ENCODE results near the gene RNF8. TPM values are rescaled to one million over a fixed set of nuclear protein-coding genes. Genes with fewer than 3 reads are reported as not detected.

The RNF8 gene
- total RNA-seq, 5 donors from 2014 or later (not counting 1 experiment from before 2014, with no cell fraction given), result 10.6 to 18.5 (median 15.2) TPM

GRCh38 chr6:37366910-37367309 lies 13.1 kb downstream of the RNF8 start:
- peaks cover 50% of the 10 kb centered on the region for H3K36me3 Mint-ChIP-seq

GRCh38 chr6:37368961-37369320 lies 15.2 kb downstream of the RNF8 start:
- POLR2A ChIA-PET, result no interaction called here
- no peak for DNase-seq
- ATAC-seq (replicated peaks in 1 of 4), result no peak
- CTCF ChIA-PET, result no interaction called here
- Histone ChIP-seq H3K27ac (ENCODE audit: low read length) (no peak overlapping the region), H3K36me3 (ENCODE audit: control insufficient read depth in 2 of 2, extremely low read depth in 1 of 2, insufficient read depth in 1 of 2, low read length in 1 of 2) (peaks cover 2 to 51% of the 10 kb centered on the region in 2 donors), H3K9me3 (no peaks in the 10 kb centered on the region), H3K4me1 (ENCODE audit: control insufficient read depth in 1 of 2, extremely low read depth in 1 of 2, insufficient read depth in 2 of 2, low read length in 2 of 2) (no peaks in the 10 kb centered on the region), H3K27me3 (replicated peaks in 1 of 2; ENCODE audit: control insufficient read depth in 2 of 2, extremely low read depth in 1 of 2, insufficient read depth in 2 of 2, low read length in 1 of 2) (no peaks in the 10 kb centered on the region), H3K4me3 (ENCODE audit: control insufficient read depth in 1 of 2, extremely low read depth in 1 of 2, low read length in 1 of 2) (no peak overlapping the region)
- H3K4me1 Mint-ChIP-seq, result peaks cover 3 to 8% (median 5%) of the 10 kb centered on the region in 3 donors
- peaks cover 46% of the 10 kb centered on the region for H3K36me3 Mint-ChIP-seq
- no peaks in the 10 kb centered on the region for H3K9me3 Mint-ChIP-seq
- no peak overlapping the region for H3K27ac Mint-ChIP-seq
- WGBS (ENCODE audit: insufficient coverage), result 83% methylated on average over 1 of the region's 1 CpG
- H3K27me3 Mint-ChIP-seq, result no peaks in the 10 kb centered on the region
- H3K4me3 Mint-ChIP-seq, result no peak overlapping the region

More at GRCh38 chr6:37366910-37367309, 13.1 kb downstream of the RNF8 start:
- H3K4me3 Mint-ChIP-seq, result no peak overlapping the region
- Histone ChIP-seq H3K27me3 (replicated peaks in 1 of 2; ENCODE audit: control insufficient read depth in 2 of 2, extremely low read depth in 1 of 2, insufficient read depth in 2 of 2, low read length in 1 of 2) (no peaks in the 10 kb centered on the region), H3K27ac (ENCODE audit: low read length) (no peak overlapping the region), H3K36me3 (ENCODE audit: control insufficient read depth in 2 of 2, extremely low read depth in 1 of 2, insufficient read depth in 1 of 2, low read length in 1 of 2) (peaks cover 2 to 50% of the 10 kb centered on the region in 2 donors), H3K9me3 (no peaks in the 10 kb centered on the region), H3K4me1 (ENCODE audit: control insufficient read depth in 1 of 2, extremely low read depth in 1 of 2, insufficient read depth in 2 of 2, low read length in 2 of 2) (no peaks in the 10 kb centered on the region), H3K4me3 (ENCODE audit: control insufficient read depth in 1 of 2, extremely low read depth in 1 of 2, low read length in 1 of 2) (no peak overlapping the region)
- H3K9me3 Mint-ChIP-seq, result no peaks in the 10 kb centered on the region
- no peak overlapping the region for H3K27ac Mint-ChIP-seq
- WGBS (ENCODE audit: insufficient coverage), result 100% methylated on average over 1 of the region's 3 CpGs
- ATAC-seq (replicated peaks in 1 of 4) (no peak), DNase-seq (no peak)
- H3K4me1 Mint-ChIP-seq, result peaks cover 3 to 8% (median 5%) of the 10 kb centered on the region in 3 donors
- no peaks in the 10 kb centered on the region for H3K27me3 Mint-ChIP-seq
- ChIA-PET POLR2A (no interaction called here), CTCF (no interaction called here)

GRCh38 chr6:37369321-37370201 lies 15.8 kb downstream of the RNF8 start:
- H3K9me3 Mint-ChIP-seq, result no peaks in the 10 kb centered on the region
- H3K4me3 Mint-ChIP-seq, result no peak overlapping the region
- no peak overlapping the region for H3K27ac Mint-ChIP-seq
- no peaks in the 10 kb centered on the region for H3K27me3 Mint-ChIP-seq
- no peaks in the 10 kb centered on the region for H3K4me1 ChIP-seq (ENCODE audit: control insufficient read depth in 1 of 2, extremely low read depth in 1 of 2, insufficient read depth in 2 of 2, low read length in 2 of 2)
- H3K27ac ChIP-seq (ENCODE audit: low read length), result no peak overlapping the region
- ATAC-seq (replicated peaks in 1 of 4) (no peak), DNase-seq (no peak)
- ChIA-PET CTCF (interaction anchor here in 1 of 2 donors (0.5 kb wide), 1 partner anchor 16 kb away, joined by 9 read pairs; no protein-coding TSS in a partner anchor), POLR2A (no interaction called here)
- peaks cover 3 to 8% (median 5%) of the 10 kb centered on the region in 3 donors for H3K4me1 Mint-ChIP-seq
- no peak overlapping the region for H3K4me3 ChIP-seq (ENCODE audit: control insufficient read depth in 1 of 2, extremely low read depth in 1 of 2, low read length in 1 of 2)
- H3K27me3 ChIP-seq (replicated peaks in 1 of 2; ENCODE audit: control insufficient read depth in 2 of 2, extremely low read depth in 1 of 2, insufficient read depth in 2 of 2, low read length in 1 of 2), result no peaks in the 10 kb centered on the region
- H3K36me3 ChIP-seq (ENCODE audit: control insufficient read depth in 2 of 2, extremely low read depth in 1 of 2, insufficient read depth in 1 of 2, low read length in 1 of 2), result peaks cover 2 to 56% of the 10 kb centered on the region in 2 donors
- H3K9me3 ChIP-seq, result no peaks in the 10 kb centered on the region
- WGBS (ENCODE audit: insufficient coverage), result no CpG with 5 or more reads among the region's 1 CpG
- peaks cover 45% of the 10 kb centered on the region for H3K36me3 Mint-ChIP-seq

- Histone ChIP-seq H3K4me1 (ENCODE audit: control insufficient read depth in 1 of 2, extremely low read depth in 1 of 2, insufficient read depth in 2 of 2, low read length in 2 of 2) (no peaks in the 10 kb centered on the region), H3K4me3 (ENCODE audit: control insufficient read depth in 1 of 2, extremely low read depth in 1 of 2, low read length in 1 of 2) (no peak overlapping the region), H3K27me3 (replicated peaks in 1 of 2; ENCODE audit: control insufficient read depth in 2 of 2, extremely low read depth in 1 of 2, insufficient read depth in 2 of 2, low read length in 1 of 2) (no peaks in the 10 kb centered on the region), H3K9me3 (no peaks in the 10 kb centered on the region), H3K27ac (ENCODE audit: low read length) (no peak overlapping the region), H3K36me3 (ENCODE audit: control insufficient read depth in 2 of 2, extremely low read depth in 1 of 2, insufficient read depth in 1 of 2, low read length in 1 of 2) (peaks cover 2 to 75% of the 10 kb centered on the region in 2 donors)
- WGBS (ENCODE audit: insufficient coverage), result 100% methylated on average over 2 of the region's 4 CpGs
- DNase-seq, result no peak
- ATAC-seq (replicated peaks in 1 of 4), result no peak
- POLR2A ChIA-PET, result no interaction called here
- Mint-ChIP-seq H3K27me3 (no peaks in the 10 kb centered on the region), H3K27ac (no peak overlapping the region), H3K36me3 (peaks cover 56% of the 10 kb centered on the region), H3K9me3 (no peaks in the 10 kb centered on the region), H3K4me1 (peaks cover 0 to 8% (median 5%) of the 10 kb centered on the region in 3 donors), H3K4me3 (no peak overlapping the region)
- CTCF ChIA-PET, result no interaction called here
These were observed 17.6 kb downstream of the RNF8 start for GRCh38 chr6:37371154-37372083.

- Histone ChIP-seq H3K9me3 (no peaks in the 10 kb centered on the region), H3K27me3 (replicated peaks in 1 of 2; ENCODE audit: control insufficient read depth in 2 of 2, extremely low read depth in 1 of 2, insufficient read depth in 2 of 2, low read length in 1 of 2) (no peaks in the 10 kb centered on the region), H3K36me3 (ENCODE audit: control insufficient read depth in 2 of 2, extremely low read depth in 1 of 2, insufficient read depth in 1 of 2, low read length in 1 of 2) (peaks cover 2 to 72% of the 10 kb centered on the region in 2 donors), H3K4me3 (ENCODE audit: control insufficient read depth in 1 of 2, extremely low read depth in 1 of 2, low read length in 1 of 2) (no peak overlapping the region), H3K4me1 (ENCODE audit: control insufficient read depth in 1 of 2, extremely low read depth in 1 of 2, insufficient read depth in 2 of 2, low read length in 2 of 2) (no peaks in the 10 kb centered on the region), H3K27ac (ENCODE audit: low read length) (no peak overlapping the region)
- no peak overlapping the region for H3K27ac Mint-ChIP-seq
- no peak for ATAC-seq (replicated peaks in 1 of 4)
- DNase-seq, result no peak
- no peak overlapping the region for H3K4me3 Mint-ChIP-seq
- ChIA-PET CTCF (interaction anchor here in 1 of 2 donors (0.6 kb wide), 1 partner anchor 12 kb away, joined by 3 read pairs; no protein-coding TSS in a partner anchor), POLR2A (no interaction called here)
- H3K9me3 Mint-ChIP-seq, result no peaks in the 10 kb centered on the region
- no CpG with 5 or more reads among the region's 1 CpG for WGBS (ENCODE audit: insufficient coverage)
- peaks cover 53% of the 10 kb centered on the region for H3K36me3 Mint-ChIP-seq
- H3K27me3 Mint-ChIP-seq, result no peaks in the 10 kb centered on the region
- peaks cover 0 to 8% (median 5%) of the 10 kb centered on the region in 3 donors for H3K4me1 Mint-ChIP-seq
These were observed 18.3 kb downstream of the RNF8 start for GRCh38 chr6:37372116-37372515.

GRCh38 chr6:37373822-37374471 lies 20.2 kb downstream of the RNF8 start:
- no CpG with 5 or more reads among the region's 1 CpG for WGBS (ENCODE audit: insufficient coverage)
- no peaks in the 10 kb centered on the region for H3K9me3 Mint-ChIP-seq
- Histone ChIP-seq H3K4me3 (ENCODE audit: control insufficient read depth in 1 of 2, extremely low read depth in 1 of 2, low read length in 1 of 2) (no peak overlapping the region), H3K27me3 (replicated peaks in 1 of 2; ENCODE audit: control insufficient read depth in 2 of 2, extremely low read depth in 1 of 2, insufficient read depth in 2 of 2, low read length in 1 of 2) (no peaks in the 10 kb centered on the region), H3K4me1 (ENCODE audit: control insufficient read depth in 1 of 2, extremely low read depth in 1 of 2, insufficient read depth in 2 of 2, low read length in 2 of 2) (no peaks in the 10 kb centered on the region), H3K9me3 (no peaks in the 10 kb centered on the region), H3K27ac (ENCODE audit: low read length) (no peak overlapping the region), H3K36me3 (ENCODE audit: control insufficient read depth in 2 of 2, extremely low read depth in 1 of 2, insufficient read depth in 1 of 2, low read length in 1 of 2) (peaks cover 2 to 69% of the 10 kb centered on the region in 2 donors)
- H3K4me3 Mint-ChIP-seq, result no peak overlapping the region
- ATAC-seq (replicated peaks in 1 of 4) (no peak), DNase-seq (no peak)
- no peak overlapping the region for H3K27ac Mint-ChIP-seq
- POLR2A ChIA-PET, result interaction anchor here in 1 of 2 donors (0.7 kb wide), 1 partner anchor 60 kb away, joined by 3 read pairs; no protein-coding TSS in a partner anchor
- no peaks in the 10 kb centered on the region for H3K27me3 Mint-ChIP-seq
- CTCF ChIA-PET, result interaction anchor here in 1 of 2 donors (0.6 kb wide), 1 partner anchor 255 kb away, joined by 4 read pairs; no protein-coding TSS in a partner anchor
- peaks cover 54% of the 10 kb centered on the region for H3K36me3 Mint-ChIP-seq
- peaks cover 0 to 4% (median 0%) of the 10 kb centered on the region in 3 donors for H3K4me1 Mint-ChIP-seq

Measured in T-cell (primary cell).